ENCODE results near the gene FBXL7. TPM values are rescaled to one million over a fixed set of nuclear protein-coding genes. Genes with fewer than 3 reads are reported as not detected.

Gene FBXL7
- total and polyA plus RNA-seq, 2 donors (not counting 3 experiments of a cell fraction or from before 2014, with no cell fraction given), result 23.5 to 32.2 TPM

GRCh38 chr5:15669826-15670225 lies 169.8 kb downstream of the FBXL7 start:
- Histone ChIP-seq H3K79me2 (ENCODE audit: control insufficient read depth, insufficient read depth, low read length) (peaks cover 9% of the 10 kb centered on the region), H3K9me1 (replicated peaks; ENCODE audit: control insufficient read depth, extremely low read depth, insufficient read depth, low read length) (no peaks in the 10 kb centered on the region), H3K36me3 (ENCODE audit: control insufficient read depth in 2 of 2, extremely low read depth in 1 of 2, insufficient read depth in 2 of 2, low read length in 2 of 2) (no peaks in the 10 kb centered on the region), H3K4me3 (replicated peaks in 1 of 3; ENCODE audit: insufficient read depth in 1 of 3, low read depth in 1 of 3, low read length in 3 of 3) (no peak overlapping the region), H3K9me3 (replicated peaks; ENCODE audit: control insufficient read depth, insufficient read depth, low read length) (no peaks in the 10 kb centered on the region), H2AFZ (ENCODE audit: low read depth, low read length) (no peak overlapping the region), H3K4me1 (ENCODE audit: control insufficient read depth, extremely low read depth, insufficient read depth, low read length) (peaks cover 3% of the 10 kb centered on the region), H4K20me1 (replicated peaks; ENCODE audit: control insufficient read depth, extremely low read depth, insufficient read depth, low read length) (peaks cover 2% of the 10 kb centered on the region), H3K4me2 (ENCODE audit: insufficient read depth, low read length) (no peak overlapping the region), H3K9ac (replicated peaks; ENCODE audit: extremely low read depth, insufficient read depth, low read length) (no peak overlapping the region), H3K27ac (ENCODE audit: insufficient read depth, low read depth, low read length) (no peak overlapping the region), H3K27me3 (ENCODE audit: control insufficient read depth in 2 of 2, insufficient read depth in 2 of 2, low read length in 2 of 2) (no peaks in the 10 kb centered on the region)
- dilution Hi-C loops (cut with MboI; ENCODE audit: extremely low pct_ligation_motif_present, low sequenced_read_pairs) (no loop called here), intact Hi-C loops (cut with micrococcal nuclease) (no loop called here)
- FAIRE-seq, result peak; percentile 63
- TF ChIP-seq MAX (IDR thresholded peaks at IDR 0.05; ENCODE audit: insufficient read depth, insufficient read length), result no peak
- TF ChIP-seq GATA2 (IDR thresholded peaks at IDR 0.05; ENCODE audit: insufficient read depth, insufficient read length, low read depth, low read length), result no peak
- TF ChIP-seq CTCF (IDR thresholded peaks at IDR 0.05; ENCODE audit: extremely low read depth in 1 of 2, insufficient read depth in 1 of 2, low read depth in 1 of 2, low read length in 2 of 2), result no peak
- TF ChIP-seq FOS (IDR thresholded peaks at IDR 0.05; ENCODE audit: borderline replicate concordance, insufficient read depth, low read length), result no peak
- TF ChIP-seq EZH2 (IDR thresholded peaks at IDR 0.05; ENCODE audit: borderline replicate concordance, low read depth, low read length, severe bottlenecking), result no peak
- TF ChIP-seq MYC (IDR thresholded peaks at IDR 0.05; ENCODE audit: low read depth, low read length), result no peak
- TF ChIP-seq POLR2AphosphoS5 (IDR thresholded peaks at IDR 0.05; ENCODE audit: insufficient read depth, low read depth, low read length), result no peak
- TF ChIP-seq JUN (IDR thresholded peaks at IDR 0.05; ENCODE audit: borderline replicate concordance, insufficient read depth, insufficient read length, low read depth), result no peak
- no peak for TF ChIP-seq POLR2A (IDR thresholded peaks at IDR 0.05; ENCODE audit: low read depth, low read length)
- POLR2A ChIA-PET, result no interaction called here
- no TSS peak for BruUV-seq (replicated peaks)
- CTCF ChIA-PET, result interaction anchor here (1.7 kb wide), 1 partner anchor 13 kb away, joined by 6 read pairs; no protein-coding TSS in a partner anchor
- no peak for DNase-seq (ENCODE audit: low read depth, low spot score)

All from endothelial cell of umbilical vein (primary cell).